GM18519 (cell line): ENCODE results near the gene PRCD.

Source experiments
- ATAC-seq: cut with Tn5 transposase; IDR thresholded peaks from one replicate; pipeline ENCODE4 v1.9.1; 2021; ENCODE audit warnings: mild to moderate bottlenecking, moderate library complexity; ENCODE audit not compliant: unreplicated experiment, low FRiP score

PRCD gene

GRCh38 chr17:76586741-76587487 is 47.1 kb downstream of the PRCD start:
- no peak for ATAC-seq

GRCh38 chr17:76588182-76588581 is 48.3 kb downstream of the PRCD start:
- no peak for ATAC-seq

GRCh38 chr17:76593384-76593826 is 53.6 kb downstream of the PRCD start:
- ATAC-seq: no peak

GRCh38 chr17:76593959-76594358 is 54.1 kb downstream of the PRCD start:
- ATAC-seq: no peak

GRCh38 chr17:76594690-76595089 is 54.8 kb downstream of the PRCD start:
- ATAC-seq: no peak
